HG02981 (cell line): Measurements from ENCODE around the gene SART3.

Source experiments
- ATAC-seq: cut with Tn5 transposase; IDR thresholded peaks from one replicate; pipeline ENCODE4 v1.9.1; 2021; ENCODE audit warnings: mild to moderate bottlenecking, moderate library complexity; ENCODE audit not compliant: unreplicated experiment

SART3 gene

GRCh38 chr12:108560752-108561719 lies at the start of gene SART3:
Gene SART3, minus strand, starts transcription at chr12:108561173. Its CDS starts 19 bp downstream, at chr12:108561154.
- ATAC-seq: peak; percentile 34

- no peak for ATAC-seq
Measured at GRCh38 chr12:108610336-108610815, 49.4 kb upstream of the SART3 start.

GRCh38 chr12:108609537-108610335 lies 48.8 kb upstream of the SART3 start:
- no peak for ATAC-seq

- ATAC-seq: no peak
Measured at GRCh38 chr12:108608616-108609015, 47.6 kb upstream of the SART3 start.

- ATAC-seq: no peak
Measured at GRCh38 chr12:108607981-108608600, 47.1 kb upstream of the SART3 start.

- ATAC-seq: no peak
Measured at GRCh38 chr12:108606492-108606891, 45.5 kb upstream of the SART3 start.

- no peak for ATAC-seq
Measured at GRCh38 chr12:108605690-108606406, 44.9 kb upstream of the SART3 start.

- no peak for ATAC-seq
Measured at GRCh38 chr12:108605000-108605689, 44.2 kb upstream of the SART3 start.

- ATAC-seq: no peak
Measured at GRCh38 chr12:108604208-108604941, 43.4 kb upstream of the SART3 start.

GRCh38 chr12:108603743-108604142 lies 42.8 kb upstream of the SART3 start:
- ATAC-seq: no peak

GRCh38 chr12:108602976-108603704 lies 42.2 kb upstream of the SART3 start:
- ATAC-seq: no peak

- ATAC-seq: no peak
Measured at GRCh38 chr12:108602209-108602705, 41.3 kb upstream of the SART3 start.

- no peak for ATAC-seq
Measured at GRCh38 chr12:108600702-108601007, 39.7 kb upstream of the SART3 start.

GRCh38 chr12:108599948-108600701 lies 39.2 kb upstream of the SART3 start:
- no peak for ATAC-seq

- ATAC-seq: no peak
Measured at GRCh38 chr12:108599541-108599940, 38.6 kb upstream of the SART3 start.

GRCh38 chr12:108598553-108599250 lies 37.7 kb upstream of the SART3 start:
- no peak for ATAC-seq
